HL-60/S4 treated with phorbol 12-myristate 13-acetate at 8.2 ng/mL for 4 days and 3 days (cell line): Measurements from ENCODE around the gene HERC5.
"Not testable (repeated sequence)": the region's sequence is repeated elsewhere in the genome, so short reads cannot be mapped to it uniquely, and the experiment has no call there.

ENCODE experiments used
- in situ Hi-C: fragments of 300-500 bp; cut with MboI; formaldehyde crosslinking; loops from 2 replicates; pipeline ENCODE4 v1.15.0; 2022; ENCODE audit warnings: low sequenced_read_pairs

Gene HERC5

GRCh38 chr4:88456670-88457306 is at the start of gene HERC5:
Gene HERC5, plus strand, starts transcription at chr4:88457119. Its CDS starts 151 bp downstream, at chr4:88457270.
- in situ Hi-C loops, result no loop called here

- in situ Hi-C loops, result no loop called here
Observed at GRCh38 chr4:88409206-88409605, 47.7 kb upstream of the HERC5 start.

- in situ Hi-C loops, result no loop called here
Observed at GRCh38 chr4:88409789-88410188, 47.1 kb upstream of the HERC5 start.

GRCh38 chr4:88411491-88412096 is 45.3 kb upstream of the HERC5 start:
- in situ Hi-C loops, result no loop called here

- in situ Hi-C loops, result no loop called here
Observed at GRCh38 chr4:88413801-88414200, 43.1 kb upstream of the HERC5 start.

GRCh38 chr4:88414755-88415154 is 42.2 kb upstream of the HERC5 start:
- in situ Hi-C loops, result no loop called here

GRCh38 chr4:88415982-88416381 is 40.9 kb upstream of the HERC5 start:
- in situ Hi-C loops, result no loop called here

GRCh38 chr4:88418411-88418810 is 38.5 kb upstream of the HERC5 start:
- in situ Hi-C loops, result no loop called here

GRCh38 chr4:88419874-88420273 is 37.0 kb upstream of the HERC5 start:
- in situ Hi-C loops, result no loop called here

- in situ Hi-C loops, result no loop called here
Observed at GRCh38 chr4:88420844-88421243, 36.1 kb upstream of the HERC5 start.

- in situ Hi-C loops, result no loop called here
Observed at GRCh38 chr4:88422403-88422802, 34.5 kb upstream of the HERC5 start.

- in situ Hi-C loops, result no loop called here
Observed at GRCh38 chr4:88429401-88429800, 27.5 kb upstream of the HERC5 start.

- in situ Hi-C loops, result no loop called here
Observed at GRCh38 chr4:88435987-88436693, 20.8 kb upstream of the HERC5 start.

- in situ Hi-C loops, result not testable (repeated sequence)
Observed at GRCh38 chr4:88437873-88438272, 19.0 kb upstream of the HERC5 start.

- in situ Hi-C loops, result no loop called here
Observed at GRCh38 chr4:88439161-88439760, 17.7 kb upstream of the HERC5 start.

- in situ Hi-C loops, result no loop called here
Observed at GRCh38 chr4:88440146-88440545, 16.8 kb upstream of the HERC5 start.

GRCh38 chr4:88441696-88442095 is 15.2 kb upstream of the HERC5 start:
- in situ Hi-C loops, result no loop called here

GRCh38 chr4:88442689-88443191 is 14.2 kb upstream of the HERC5 start:
- in situ Hi-C loops, result no loop called here

GRCh38 chr4:88443486-88443885 is 13.4 kb upstream of the HERC5 start:
- in situ Hi-C loops, result no loop called here

GRCh38 chr4:88445252-88445651 is 11.7 kb upstream of the HERC5 start:
- in situ Hi-C loops, result no loop called here

- in situ Hi-C loops, result no loop called here
Observed at GRCh38 chr4:88446124-88446523, 10.8 kb upstream of the HERC5 start.
